Endothelial cell of umbilical vein (primary cell): ENCODE results near the gene CCT4. TPM values are rescaled to one million over a fixed set of nuclear protein-coding genes. Genes with fewer than 3 reads are reported as not detected.

ENCODE experiments used
- BruUV-seq: library from RNA; stranded (reverse); fragments of 400-500 nt; replicated peaks from 2 replicates; lab custom pipeline; 2021; lab: Mats Ljungman, UMichigan
- CTCF ChIA-PET: fragments of 300-600, 350-600 bp; sonication (Branson Sonifier 250); formaldehyde crosslinking; loops from one replicate; lab custom pipeline; 2021; ENCODE audit warnings: antibody characterized with exemption, inconsistent platforms; lab: Charles Lee
- POLR2A ChIA-PET: fragments of 300-600, 350-600 bp; sonication (Branson Sonifier 250); formaldehyde crosslinking; loops from one replicate; lab custom pipeline; 2021; ENCODE audit warnings: antibody characterized with exemption, inconsistent platforms; lab: Charles Lee
- DNase-seq: peaks from one replicate; pipeline ENCODE4 v3.0.0-alpha.2; 2011; ENCODE audit warnings: low read depth, low spot score
- FAIRE-seq: peaks from 2 replicates; lab custom pipeline; 2011; peaks lifted over from hg19 to GRCh38; lab: Jason Lieb, UNC
- H2AFZ ChIP-seq: 2 replicates; pipeline ENCODE4 v1.6.0; 2012; ENCODE audit warnings: low read depth, low read length, control low read depth, inconsistent platforms
- H3K27ac ChIP-seq: 2 replicates; pipeline ENCODE4 v1.5.1; 2011; ENCODE audit warnings: low read depth, mild to moderate bottlenecking, control low read depth, low read length, moderate library complexity; ENCODE audit not compliant: insufficient read depth
- H3K27me3 ChIP-seq, 2 experiments: 2 replicates each; pipeline versions ENCODE4 v1.6.0 to v1.6.1; 2011; ENCODE audit warnings: low read length in 2 of 2, mixed read lengths in 1 of 2; ENCODE audit not compliant: control insufficient read depth in 2 of 2, insufficient read depth in 2 of 2
- H3K36me3 ChIP-seq, 2 experiments: 2 replicates in 1 of 2; 3 replicates in 1 of 2; pipeline ENCODE4 v1.5.1; 2011; ENCODE audit warnings: low read length in 2 of 2, mild to moderate bottlenecking in 1 of 2, moderate library complexity in 1 of 2; ENCODE audit not compliant: control insufficient read depth in 2 of 2, insufficient read depth in 2 of 2; ENCODE audit errors: extremely low read depth in 1 of 2
- H3K4me1 ChIP-seq: 3 replicates; pipeline ENCODE4 v1.5.1; 2011; ENCODE audit warnings: mild to moderate bottlenecking, low read length; ENCODE audit not compliant: control insufficient read depth, insufficient read depth; ENCODE audit errors: extremely low read depth
- H3K4me2 ChIP-seq: 2 replicates; pipeline ENCODE4 v1.6.1; 2011; ENCODE audit warnings: low read length, control low read depth, mixed read lengths; ENCODE audit not compliant: insufficient read depth
- H3K4me3 ChIP-seq, 3 experiments: fragments of 200-600 bp in 1 of 3; sonication (generic), shearing (Covaris generic) in 1 of 3; replicated peaks in 1 of 3; 2 replicates each; pipeline ENCODE4 v1.5.1; 2011 to 2016; ENCODE audit warnings: control low read depth in 3 of 3, low read length in 3 of 3, mild to moderate bottlenecking in 2 of 3, inconsistent platforms in 1 of 3, low read depth in 1 of 3, moderate library complexity in 1 of 3; ENCODE audit not compliant: insufficient read depth in 1 of 3
- H3K79me2 ChIP-seq: 2 replicates; pipeline ENCODE4 v1.6.0; 2012; ENCODE audit warnings: low read length, inconsistent platforms; ENCODE audit not compliant: control insufficient read depth, insufficient read depth
- H3K9ac ChIP-seq: replicated peaks from 2 replicates; pipeline ENCODE3; 2011; ENCODE audit warnings: low read length, control low read depth; ENCODE audit not compliant: insufficient read depth; ENCODE audit errors: extremely low read depth
- H3K9me1 ChIP-seq: replicated peaks from 3 replicates; pipeline ENCODE4 v1.6.0; 2011; ENCODE audit warnings: mild to moderate bottlenecking, low read length; ENCODE audit not compliant: control insufficient read depth, insufficient read depth; ENCODE audit errors: extremely low read depth
- H3K9me3 ChIP-seq: replicated peaks from 2 replicates; pipeline ENCODE4 v1.5.1; 2012; ENCODE audit warnings: low read length, inconsistent platforms; ENCODE audit not compliant: control insufficient read depth, insufficient read depth
- H4K20me1 ChIP-seq: replicated peaks from 2 replicates; pipeline ENCODE3; 2011; ENCODE audit warnings: mild to moderate bottlenecking, low read length; ENCODE audit not compliant: control insufficient read depth, insufficient read depth; ENCODE audit errors: extremely low read depth
- CTCF ChIP-seq, 2 donors: IDR thresholded peaks; 1 replicate in 1 of 2; 2 replicates in 1 of 2; pipeline ENCODE4 v1.5.1; 2011; ENCODE audit warnings: low read length in 2 of 2, mild to moderate bottlenecking in 2 of 2, moderate library complexity in 2 of 2, control low read depth in 1 of 2, inconsistent platforms in 1 of 2, low read depth in 1 of 2; ENCODE audit not compliant: insufficient read depth in 1 of 2; ENCODE audit errors: extremely low read depth in 1 of 2
- EZH2 ChIP-seq: IDR thresholded peaks from 2 replicates; pipeline ENCODE4 v1.6.1; 2012; ENCODE audit warnings: borderline replicate concordance, low read depth, mild to moderate bottlenecking, moderate library complexity, low read length, inconsistent platforms; ENCODE audit not compliant: severe bottlenecking
- FOS ChIP-seq: IDR thresholded peaks from 2 replicates; pipeline ENCODE4 v1.6.1; 2011; ENCODE audit warnings: mild to moderate bottlenecking, low read length, moderate library complexity, borderline replicate concordance; ENCODE audit not compliant: insufficient read depth
- GATA2 ChIP-seq: IDR thresholded peaks from 2 replicates; pipeline ENCODE4 v1.7.0; 2011; ENCODE audit warnings: low read depth, mild to moderate bottlenecking, moderate library complexity, mixed read lengths, low read length; ENCODE audit not compliant: insufficient read length, insufficient read depth
- JUN ChIP-seq: IDR thresholded peaks from 2 replicates; pipeline ENCODE4 v1.6.1; 2011; ENCODE audit warnings: borderline replicate concordance, low read depth; ENCODE audit not compliant: insufficient read length, insufficient read depth
- MAX ChIP-seq: IDR thresholded peaks from 2 replicates; pipeline ENCODE4 v1.6.1; 2011; ENCODE audit not compliant: insufficient read depth, insufficient read length
- MYC ChIP-seq: IDR thresholded peaks from one replicate; pipeline ENCODE4 v1.6.1; 2011; ENCODE audit warnings: mild to moderate bottlenecking, low read depth, low read length
- POLR2A ChIP-seq: IDR thresholded peaks from 2 replicates; pipeline ENCODE4 v1.6.1; 2012; ENCODE audit warnings: low read depth, mild to moderate bottlenecking, control low read depth, low read length
- POLR2AphosphoS5 ChIP-seq: IDR thresholded peaks from 2 replicates; pipeline ENCODE4 v1.6.1; 2012; ENCODE audit warnings: low read depth, mild to moderate bottlenecking, control low read depth, low read length, moderate library complexity; ENCODE audit not compliant: insufficient read depth
- dilution Hi-C: fragments of 300-500 bp; cut with MboI; formaldehyde crosslinking; loops from one replicate; pipeline ENCODE4 v1.15.0; 2019; ENCODE audit warnings: low sequenced_read_pairs; ENCODE audit not compliant: extremely low pct_ligation_motif_present
- intact Hi-C: fragments of 100-400 bp; cut with micrococcal nuclease; formaldehyde crosslinking; loops from one replicate; pipeline ENCODE4 v1.10.0; 2022
- polyA plus RNA-seq, 4 experiments: library from polyadenylated mRNA; depleted of rRNA in 3 of 4; stranded (reverse) in 3 of 4; unstranded in 1 of 4; fragments of >200 nt; gene quantifications; 2 replicates each; pipeline versions ENCODE4 v1.2.1 to v1.2.3, GENCODE V29; 2011 to 2012; ENCODE audit warnings: missing spikeins in 1 of 4
- total RNA-seq: library from RNA; stranded (reverse); gene quantifications from 2 replicates; pipeline ENCODE4 v1.2.3, GENCODE V29; 2021

The CCT4 gene
- total and polyA plus RNA-seq, 2 donors (not counting 3 experiments of a cell fraction or from before 2014, with no cell fraction given), result 78.5 to 220 TPM

- Histone ChIP-seq H3K4me3 (no peak overlapping the region), H3K9me3 (no peaks in the 10 kb centered on the region), H3K9me1 (no peaks in the 10 kb centered on the region), H3K36me3 (no peaks in the 10 kb centered on the region), H3K79me2 (no peaks in the 10 kb centered on the region), H3K9ac (no peak overlapping the region), H2AFZ (no peak overlapping the region), H3K4me2 (no peak overlapping the region), H3K27ac (no peak overlapping the region), H3K4me1 (peaks cover 3% of the 10 kb centered on the region), H3K27me3 (no peaks in the 10 kb centered on the region), H4K20me1 (no peaks in the 10 kb centered on the region)
- dilution Hi-C loops, result no loop called here
- intact Hi-C loops, result loop anchor here (10.0 kb wide), 1 partner anchor 805 kb away; the partner anchor contains the start of gene EHBP1
- FAIRE-seq (no peak), DNase-seq (no peak)
- BruUV-seq, result no TSS peak
- POLR2A ChIA-PET, result interaction anchor here (0.6 kb wide), 1 partner anchor 13 kb away, joined by 6 read pairs; no protein-coding TSS in a partner anchor
- TF ChIP-seq POLR2A, result no peak
- TF ChIP-seq MAX, result no peak
- TF ChIP-seq POLR2AphosphoS5, result no peak
- no peak for TF ChIP-seq EZH2
- no peak for TF ChIP-seq FOS
- TF ChIP-seq GATA2, result no peak
- TF ChIP-seq MYC, result no peak
- TF ChIP-seq JUN, result no peak
- TF ChIP-seq CTCF (IDR thresholded peaks at IDR 0.05; ENCODE audit: extremely low read depth in 1 of 2, insufficient read depth in 1 of 2, low read depth in 1 of 2, low read length in 2 of 2), result no peak
- CTCF ChIA-PET, result no interaction called here
Measured at GRCh38 chr2:61900281-61900680, 11.8 kb upstream of the CCT4 start.
